ENCODE data around the gene TBC1D32.

- TF ChIP-seq CTCF (IDR thresholded peaks at IDR 0.05) (no peak), POLR2A (IDR thresholded peaks at IDR 0.05) (no peak)
These were observed 162.4 kb downstream of the TBC1D32 start for GRCh38 chr6:121171879-121172278.
